PFSK-1 (cell line): ENCODE results near the gene DISC1.

ENCODE experiments used
- POLR2AphosphoS5 ChIP-seq: IDR thresholded peaks from 2 replicates; pipeline ENCODE4 v1.6.1; 2012; ENCODE audit warnings: low read depth, mild to moderate bottlenecking, control low read depth, low read length, moderate library complexity
- SIN3A ChIP-seq: IDR thresholded peaks from 2 replicates; pipeline ENCODE4 v1.6.1; 2012; ENCODE audit warnings: mild to moderate bottlenecking, low read length, moderate library complexity, borderline replicate concordance; ENCODE audit not compliant: insufficient read depth
- TAF1 ChIP-seq: IDR thresholded peaks from 2 replicates; pipeline ENCODE4 v1.6.1; 2012; ENCODE audit warnings: low read length, control low read depth, borderline replicate concordance; ENCODE audit not compliant: insufficient read depth
- TF ChIP-seq, protein P1 (sequence below), 2 experiments: IDR thresholded peaks; 2 replicates each; pipeline versions ENCODE4 v1.6.1 to v1.8.0; 2011 to 2012; ENCODE audit warnings: low read depth in 2 of 2, low read length in 2 of 2, control low read depth in 1 of 2, inconsistent platforms in 1 of 2, mild to moderate bottlenecking in 1 of 2, moderate library complexity in 1 of 2; ENCODE audit not compliant: insufficient read depth in 1 of 2

DNA sequence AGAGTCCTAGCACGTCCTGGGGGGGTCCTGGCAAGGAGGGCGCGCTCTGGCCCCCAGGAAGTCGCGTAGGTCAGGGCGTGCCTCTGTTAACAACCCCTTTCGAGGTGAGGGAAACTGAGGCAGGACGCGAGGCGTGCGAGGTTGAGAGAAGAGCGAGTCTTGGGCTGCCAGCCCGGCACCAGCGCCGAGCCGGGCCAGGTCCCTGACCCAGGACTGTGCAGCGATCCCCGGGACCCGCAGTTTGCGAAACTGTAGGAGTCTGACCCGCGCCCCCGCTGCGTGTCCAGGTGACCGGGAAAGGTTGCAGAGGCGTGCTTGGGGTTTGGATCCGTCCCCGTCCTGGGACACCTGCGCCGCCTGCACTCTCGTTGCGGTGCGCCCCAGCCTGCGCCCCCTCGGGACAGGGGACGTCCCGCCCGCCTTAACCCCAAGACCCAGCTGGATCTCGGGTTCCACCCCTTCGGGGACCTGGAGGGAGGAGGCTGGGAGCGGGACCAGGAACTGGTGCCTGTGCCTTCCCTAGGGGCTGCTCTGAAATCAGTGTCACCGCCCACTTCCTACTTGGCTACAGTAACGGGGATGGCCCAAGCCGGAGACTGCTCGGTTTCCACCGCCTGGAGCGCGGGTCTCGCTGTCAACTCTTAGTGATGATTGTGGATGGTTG, 493 bp downstream of the DISC1 start:
- no peak for TF ChIP-seq POLR2AphosphoS5
- no peak for TF ChIP-seq TAF1
- TF ChIP-seq, protein P1, sequence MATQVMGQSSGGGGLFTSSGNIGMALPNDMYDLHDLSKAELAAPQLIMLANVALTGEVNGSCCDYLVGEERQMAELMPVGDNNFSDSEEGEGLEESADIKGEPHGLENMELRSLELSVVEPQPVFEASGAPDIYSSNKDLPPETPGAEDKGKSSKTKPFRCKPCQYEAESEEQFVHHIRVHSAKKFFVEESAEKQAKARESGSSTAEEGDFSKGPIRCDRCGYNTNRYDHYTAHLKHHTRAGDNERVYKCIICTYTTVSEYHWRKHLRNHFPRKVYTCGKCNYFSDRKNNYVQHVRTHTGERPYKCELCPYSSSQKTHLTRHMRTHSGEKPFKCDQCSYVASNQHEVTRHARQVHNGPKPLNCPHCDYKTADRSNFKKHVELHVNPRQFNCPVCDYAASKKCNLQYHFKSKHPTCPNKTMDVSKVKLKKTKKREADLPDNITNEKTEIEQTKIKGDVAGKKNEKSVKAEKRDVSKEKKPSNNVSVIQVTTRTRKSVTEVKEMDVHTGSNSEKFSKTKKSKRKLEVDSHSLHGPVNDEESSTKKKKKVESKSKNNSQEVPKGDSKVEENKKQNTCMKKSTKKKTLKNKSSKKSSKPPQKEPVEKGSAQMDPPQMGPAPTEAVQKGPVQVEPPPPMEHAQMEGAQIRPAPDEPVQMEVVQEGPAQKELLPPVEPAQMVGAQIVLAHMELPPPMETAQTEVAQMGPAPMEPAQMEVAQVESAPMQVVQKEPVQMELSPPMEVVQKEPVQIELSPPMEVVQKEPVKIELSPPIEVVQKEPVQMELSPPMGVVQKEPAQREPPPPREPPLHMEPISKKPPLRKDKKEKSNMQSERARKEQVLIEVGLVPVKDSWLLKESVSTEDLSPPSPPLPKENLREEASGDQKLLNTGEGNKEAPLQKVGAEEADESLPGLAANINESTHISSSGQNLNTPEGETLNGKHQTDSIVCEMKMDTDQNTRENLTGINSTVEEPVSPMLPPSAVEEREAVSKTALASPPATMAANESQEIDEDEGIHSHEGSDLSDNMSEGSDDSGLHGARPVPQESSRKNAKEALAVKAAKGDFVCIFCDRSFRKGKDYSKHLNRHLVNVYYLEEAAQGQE (IDR thresholded peaks at IDR 0.05; ENCODE audit: insufficient read depth in 1 of 2, low read depth in 2 of 2, low read length in 2 of 2) = no peak
- TF ChIP-seq SIN3A = no peak
